ENCODE results near the gene CASP2. TPM values are rescaled to one million over a fixed set of nuclear protein-coding genes. Genes with fewer than 3 reads are reported as not detected.

CASP2 gene
- total RNA-seq, 2 donors from 2014 or later: 4.6 to 9.3 TPM

- no peaks in the 10 kb centered on the region for H3K27me3 ChIP-seq
- no peaks in the 10 kb centered on the region for H3K9me3 ChIP-seq
- 89 to 94% methylated on average over 5 of the region's 5 CpGs for WGBS, 2 donors
- DNase-seq: no peak
- TF ChIP-seq POLR2A (IDR thresholded peaks at IDR 0.05): no peak
- no peak for TF ChIP-seq CTCF (IDR thresholded peaks at IDR 0.05)
- ATAC-seq: no peak
- H3K4me1 ChIP-seq: peaks cover 8% of the 10 kb centered on the region
- no peak overlapping the region for H3K27ac ChIP-seq
- intact Hi-C loops (cut with DNase I): no loop called here
- no peak overlapping the region for H3K4me3 ChIP-seq
- H3K36me3 ChIP-seq (replicated peaks in 1 of 2; ENCODE audit: insufficient read depth in 1 of 2, low read depth in 2 of 2): peaks cover 0 to 30% of the 10 kb centered on the region in 2 donors
These were observed 4.7 kb downstream of the CASP2 start for GRCh38 chr7:143292876-143293275.

- no peak for DNase-seq
- H3K27ac ChIP-seq: no peak overlapping the region
- no peaks in the 10 kb centered on the region for H3K27me3 ChIP-seq
- no peaks in the 10 kb centered on the region for H3K4me1 ChIP-seq
- peaks cover 16 to 39% of the 10 kb centered on the region in 2 donors for H3K36me3 ChIP-seq (replicated peaks in 1 of 2; ENCODE audit: insufficient read depth in 1 of 2, low read depth in 2 of 2)
- no peaks in the 10 kb centered on the region for H3K9me3 ChIP-seq
- ATAC-seq: no peak
- no peak for TF ChIP-seq POLR2A (IDR thresholded peaks at IDR 0.05)
- intact Hi-C loops (cut with DNase I): no loop called here
- no peak overlapping the region for H3K4me3 ChIP-seq
These were observed 7.7 kb downstream of the CASP2 start for GRCh38 chr7:143295870-143296269.

GRCh38 chr7:143296686-143297085 is 8.5 kb downstream of the CASP2 start:
- no peak for DNase-seq
- Histone ChIP-seq H3K4me1 (no peaks in the 10 kb centered on the region), H3K4me3 (no peak overlapping the region), H3K27ac (no peak overlapping the region), H3K36me3 (replicated peaks in 1 of 2; ENCODE audit: insufficient read depth in 1 of 2, low read depth in 2 of 2) (peaks cover 16 to 40% of the 10 kb centered on the region in 2 donors), H3K9me3 (no peaks in the 10 kb centered on the region), H3K27me3 (no peaks in the 10 kb centered on the region)
- 46 to 59% methylated on average over 2 of the region's 2 CpGs for WGBS, 2 donors
- intact Hi-C loops (cut with DNase I): no loop called here
- TF ChIP-seq POLR2A (IDR thresholded peaks at IDR 0.05): no peak
- no peak for TF ChIP-seq CTCF (IDR thresholded peaks at IDR 0.05)
- ATAC-seq: no peak

GRCh38 chr7:143299346-143299745 is 11.2 kb downstream of the CASP2 start:
- Histone ChIP-seq H3K4me3 (no peak overlapping the region), H3K27me3 (no peaks in the 10 kb centered on the region), H3K36me3 (replicated peaks in 1 of 2; ENCODE audit: insufficient read depth in 1 of 2, low read depth in 2 of 2) (peaks cover 16 to 30% of the 10 kb centered on the region in 2 donors), H3K9me3 (no peaks in the 10 kb centered on the region), H3K4me1 (no peaks in the 10 kb centered on the region), H3K27ac (no peak overlapping the region)
- WGBS, 2 donors: 74 to 92% methylated on average over 2 of the region's 2 CpGs
- intact Hi-C loops (cut with DNase I): no loop called here
- ATAC-seq: no peak
- no peak for DNase-seq
- no peak for TF ChIP-seq CTCF (IDR thresholded peaks at IDR 0.05)
- TF ChIP-seq POLR2A (IDR thresholded peaks at IDR 0.05): no peak

- DNase-seq (peak; percentile 52 to 61 (median 54)), ATAC-seq (peak; percentile 75)
- Histone ChIP-seq H3K36me3 (replicated peaks in 1 of 2; ENCODE audit: insufficient read depth in 1 of 2, low read depth in 2 of 2) (peaks cover 16 to 32% of the 10 kb centered on the region in 2 donors), H3K4me3 (no peak overlapping the region), H3K9me3 (no peaks in the 10 kb centered on the region), H3K4me1 (no peaks in the 10 kb centered on the region), H3K27ac (no peak overlapping the region), H3K27me3 (no peaks in the 10 kb centered on the region)
- 45 to 49% methylated on average over 8 of the region's 8 CpGs for WGBS, 2 donors
- TF ChIP-seq POLR2A (IDR thresholded peaks at IDR 0.05) (no peak), CTCF (IDR thresholded peaks at IDR 0.05) (peak; percentile 24 to 57 (median 52))
- intact Hi-C loops (cut with DNase I): loop anchor here (5.0 kb wide), 1 partner anchor 58 kb away; no protein-coding TSS in a partner anchor
These were observed 11.7 kb downstream of the CASP2 start for GRCh38 chr7:143299840-143300239.
